HepG2 (cell line): ENCODE measurements around the gene TRPT1. TPM values are rescaled to one million over a fixed set of nuclear protein-coding genes. Genes with fewer than 3 reads are reported as not detected.

Source experiments
- ATM ChIP-seq: fragments of 450-650 bp; IDR thresholded peaks from 2 replicates; pipeline ENCODE4 v1.7.1; 2017; ENCODE audit warnings: mild to moderate bottlenecking, borderline replicate concordance
- NFYB ChIP-seq: sonication (generic); formaldehyde crosslinking; IDR thresholded peaks from 2 replicates; pipeline ENCODE4 v1.4.0; 2020; ENCODE audit warnings: missing genetic modification reagents
- RFX3 ChIP-seq: IDR thresholded peaks from 2 replicates; pipeline ENCODE4 v1.6.1; 2016; ENCODE audit warnings: missing biosample characterization, missing genetic modification reagents
- TARDBP ChIP-seq: sonication (generic); formaldehyde crosslinking; IDR thresholded peaks from 2 replicates; pipeline ENCODE4 v1.8.0; 2022; ENCODE audit warnings: mild to moderate bottlenecking, missing genetic modification reagents
- polyA plus RNA-seq, 8 experiments: library from polyadenylated mRNA; depleted of rRNA in 3 of 8; stranded (reverse) in 7 of 8; unstranded in 1 of 8; fragments of >200 nt; fragmentation: Illumina TruSeq in 4 of 8; extraction: Trizol in 4 of 8; gene quantifications; 2 replicates each; pipeline versions ENCODE4 v1.2.1 to v1.2.3, GENCODE V29; 2011 to 2016; ENCODE audit warnings: low read depth in 4 of 8, missing spikeins in 1 of 8, mixed read lengths in 1 of 8; ENCODE audit not compliant: insufficient read depth in 1 of 8
- total RNA-seq, 5 experiments: library from RNA; depleted of rRNA; stranded (reverse); fragments of >200 nt; fragmentation: Illumina TruSeq; extraction: Trizol; gene quantifications; 2 replicates each; pipeline ENCODE4 v1.2.3, GENCODE V29; 2016; ENCODE audit warnings: low read depth in 1 of 5
- TF ChIP-seq, protein P1 (sequence below): sonication (generic); formaldehyde crosslinking; IDR thresholded peaks from 2 replicates; pipeline ENCODE4 v1.4.0; 2020; ENCODE audit warnings: missing genetic modification reagents
- TF ChIP-seq, protein P2 (sequence below): IDR thresholded peaks from 2 replicates; pipeline ENCODE4 v1.6.1; 2018; ENCODE audit warnings: missing genetic modification reagents, mild to moderate bottlenecking, missing compliant biosample characterization
- TF ChIP-seq, protein P3 (sequence below): IDR thresholded peaks from 2 replicates; pipeline ENCODE4 v1.6.1; 2016; ENCODE audit warnings: low read depth, missing genetic modification reagents, missing compliant biosample characterization
- TF ChIP-seq, protein P4 (sequence below): sonication (generic); formaldehyde crosslinking; IDR thresholded peaks from 2 replicates; pipeline ENCODE4 v1.4.0; 2020; ENCODE audit warnings: missing genetic modification reagents
- TF ChIP-seq, protein P5 (sequence below): sonication (generic); formaldehyde crosslinking; IDR thresholded peaks from 2 replicates; pipeline ENCODE4 v1.5.0; 2020; ENCODE audit warnings: missing genetic modification reagents
- TF ChIP-seq, protein P6 (sequence below): sonication (generic); formaldehyde crosslinking; IDR thresholded peaks from 2 replicates; pipeline ENCODE4 v1.4.0; 2020; ENCODE audit warnings: low read depth, missing genetic modification reagents
- TF ChIP-seq, protein P7 (sequence below): IDR thresholded peaks from 2 replicates; pipeline ENCODE4 v1.6.1; 2012; ENCODE audit warnings: inconsistent platforms

Gene TRPT1
- total and polyA plus RNA-seq, 2 of the 13 experiments (the other 11 are each of a cell fraction or from before 2014, with no cell fraction given): 24.8 to 40.7 TPM

DNA sequence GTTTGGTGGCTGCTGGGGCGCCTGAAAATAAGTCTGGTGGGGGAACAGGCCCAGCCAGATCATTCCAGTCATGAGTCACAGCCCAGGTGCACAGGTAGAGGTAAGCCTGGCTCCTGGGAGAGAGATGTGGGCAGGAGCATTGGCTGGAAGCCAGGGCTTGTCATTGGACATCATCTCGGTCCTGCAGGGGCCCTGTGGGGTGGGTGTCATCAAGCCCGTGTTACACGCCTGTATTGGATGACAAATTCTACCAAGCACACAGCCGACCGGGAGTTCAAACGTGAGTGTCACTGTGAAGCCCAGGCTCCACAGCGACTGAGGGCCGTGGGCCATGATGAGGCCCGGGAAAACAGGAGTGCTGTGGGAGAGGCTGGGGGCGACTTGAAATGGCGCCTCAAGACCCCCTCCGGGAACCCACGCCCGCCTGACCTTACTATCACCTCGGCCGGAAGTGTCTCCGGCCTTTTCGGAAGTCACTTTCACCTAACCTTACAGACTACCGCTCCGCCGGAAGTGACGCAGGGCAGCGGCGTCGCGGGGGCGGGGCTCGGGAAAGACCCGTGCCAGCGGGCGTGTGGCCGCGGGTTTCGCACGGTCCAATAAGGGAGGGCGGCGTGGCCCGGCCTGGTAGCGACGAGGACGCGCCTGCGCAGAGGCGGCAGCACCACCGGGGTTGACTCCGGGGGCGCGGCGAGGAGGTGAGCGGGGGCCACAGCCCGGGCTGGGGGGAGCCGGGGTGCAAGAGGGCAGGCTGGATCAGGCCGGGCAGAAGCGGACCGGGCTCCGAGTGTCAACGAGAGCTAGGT lies 14.7 kb upstream of the TRPT1 start, which contains the start of gene FKBP2 (continued):
- TF ChIP-seq, protein P1, sequence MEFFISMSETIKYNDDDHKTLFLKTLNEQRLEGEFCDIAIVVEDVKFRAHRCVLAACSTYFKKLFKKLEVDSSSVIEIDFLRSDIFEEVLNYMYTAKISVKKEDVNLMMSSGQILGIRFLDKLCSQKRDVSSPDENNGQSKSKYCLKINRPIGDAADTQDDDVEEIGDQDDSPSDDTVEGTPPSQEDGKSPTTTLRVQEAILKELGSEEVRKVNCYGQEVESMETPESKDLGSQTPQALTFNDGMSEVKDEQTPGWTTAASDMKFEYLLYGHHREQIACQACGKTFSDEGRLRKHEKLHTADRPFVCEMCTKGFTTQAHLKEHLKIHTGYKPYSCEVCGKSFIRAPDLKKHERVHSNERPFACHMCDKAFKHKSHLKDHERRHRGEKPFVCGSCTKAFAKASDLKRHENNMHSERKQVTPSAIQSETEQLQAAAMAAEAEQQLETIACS (CRISPR knock-in tag): 0 out of 2 replicates have a peak, but pooled peaks have one; percentile 16
- TF ChIP-seq, protein P2, sequence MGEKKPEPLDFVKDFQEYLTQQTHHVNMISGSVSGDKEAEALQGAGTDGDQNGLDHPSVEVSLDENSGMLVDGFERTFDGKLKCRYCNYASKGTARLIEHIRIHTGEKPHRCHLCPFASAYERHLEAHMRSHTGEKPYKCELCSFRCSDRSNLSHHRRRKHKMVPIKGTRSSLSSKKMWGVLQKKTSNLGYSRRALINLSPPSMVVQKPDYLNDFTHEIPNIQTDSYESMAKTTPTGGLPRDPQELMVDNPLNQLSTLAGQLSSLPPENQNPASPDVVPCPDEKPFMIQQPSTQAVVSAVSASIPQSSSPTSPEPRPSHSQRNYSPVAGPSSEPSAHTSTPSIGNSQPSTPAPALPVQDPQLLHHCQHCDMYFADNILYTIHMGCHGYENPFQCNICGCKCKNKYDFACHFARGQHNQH (CRISPR knock-in tag): no peak
- TF ChIP-seq RFX3 (CRISPR knock-in tag): peak; percentile 20; the same call in 1 of the 2 replicates
- TF ChIP-seq TARDBP (CRISPR knock-in tag): peak; percentile 71
- TF ChIP-seq ATM: no peak
- TF ChIP-seq NFYB (CRISPR knock-in tag): peak; percentile 83
- TF ChIP-seq, protein P3, sequence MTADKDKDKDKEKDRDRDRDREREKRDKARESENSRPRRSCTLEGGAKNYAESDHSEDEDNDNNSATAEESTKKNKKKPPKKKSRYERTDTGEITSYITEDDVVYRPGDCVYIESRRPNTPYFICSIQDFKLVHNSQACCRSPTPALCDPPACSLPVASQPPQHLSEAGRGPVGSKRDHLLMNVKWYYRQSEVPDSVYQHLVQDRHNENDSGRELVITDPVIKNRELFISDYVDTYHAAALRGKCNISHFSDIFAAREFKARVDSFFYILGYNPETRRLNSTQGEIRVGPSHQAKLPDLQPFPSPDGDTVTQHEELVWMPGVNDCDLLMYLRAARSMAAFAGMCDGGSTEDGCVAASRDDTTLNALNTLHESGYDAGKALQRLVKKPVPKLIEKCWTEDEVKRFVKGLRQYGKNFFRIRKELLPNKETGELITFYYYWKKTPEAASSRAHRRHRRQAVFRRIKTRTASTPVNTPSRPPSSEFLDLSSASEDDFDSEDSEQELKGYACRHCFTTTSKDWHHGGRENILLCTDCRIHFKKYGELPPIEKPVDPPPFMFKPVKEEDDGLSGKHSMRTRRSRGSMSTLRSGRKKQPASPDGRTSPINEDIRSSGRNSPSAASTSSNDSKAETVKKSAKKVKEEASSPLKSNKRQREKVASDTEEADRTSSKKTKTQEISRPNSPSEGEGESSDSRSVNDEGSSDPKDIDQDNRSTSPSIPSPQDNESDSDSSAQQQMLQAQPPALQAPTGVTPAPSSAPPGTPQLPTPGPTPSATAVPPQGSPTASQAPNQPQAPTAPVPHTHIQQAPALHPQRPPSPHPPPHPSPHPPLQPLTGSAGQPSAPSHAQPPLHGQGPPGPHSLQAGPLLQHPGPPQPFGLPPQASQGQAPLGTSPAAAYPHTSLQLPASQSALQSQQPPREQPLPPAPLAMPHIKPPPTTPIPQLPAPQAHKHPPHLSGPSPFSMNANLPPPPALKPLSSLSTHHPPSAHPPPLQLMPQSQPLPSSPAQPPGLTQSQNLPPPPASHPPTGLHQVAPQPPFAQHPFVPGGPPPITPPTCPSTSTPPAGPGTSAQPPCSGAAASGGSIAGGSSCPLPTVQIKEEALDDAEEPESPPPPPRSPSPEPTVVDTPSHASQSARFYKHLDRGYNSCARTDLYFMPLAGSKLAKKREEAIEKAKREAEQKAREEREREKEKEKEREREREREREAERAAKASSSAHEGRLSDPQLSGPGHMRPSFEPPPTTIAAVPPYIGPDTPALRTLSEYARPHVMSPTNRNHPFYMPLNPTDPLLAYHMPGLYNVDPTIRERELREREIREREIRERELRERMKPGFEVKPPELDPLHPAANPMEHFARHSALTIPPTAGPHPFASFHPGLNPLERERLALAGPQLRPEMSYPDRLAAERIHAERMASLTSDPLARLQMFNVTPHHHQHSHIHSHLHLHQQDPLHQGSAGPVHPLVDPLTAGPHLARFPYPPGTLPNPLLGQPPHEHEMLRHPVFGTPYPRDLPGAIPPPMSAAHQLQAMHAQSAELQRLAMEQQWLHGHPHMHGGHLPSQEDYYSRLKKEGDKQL: 0 out of 2 replicates have a peak, but pooled peaks have one; percentile 17
- TF ChIP-seq, protein P4, sequence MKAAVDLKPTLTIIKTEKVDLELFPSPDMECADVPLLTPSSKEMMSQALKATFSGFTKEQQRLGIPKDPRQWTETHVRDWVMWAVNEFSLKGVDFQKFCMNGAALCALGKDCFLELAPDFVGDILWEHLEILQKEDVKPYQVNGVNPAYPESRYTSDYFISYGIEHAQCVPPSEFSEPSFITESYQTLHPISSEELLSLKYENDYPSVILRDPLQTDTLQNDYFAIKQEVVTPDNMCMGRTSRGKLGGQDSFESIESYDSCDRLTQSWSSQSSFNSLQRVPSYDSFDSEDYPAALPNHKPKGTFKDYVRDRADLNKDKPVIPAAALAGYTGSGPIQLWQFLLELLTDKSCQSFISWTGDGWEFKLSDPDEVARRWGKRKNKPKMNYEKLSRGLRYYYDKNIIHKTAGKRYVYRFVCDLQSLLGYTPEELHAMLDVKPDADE: 0 out of 2 replicates have a peak, but pooled peaks have one; percentile 57
- TF ChIP-seq, protein P5, sequence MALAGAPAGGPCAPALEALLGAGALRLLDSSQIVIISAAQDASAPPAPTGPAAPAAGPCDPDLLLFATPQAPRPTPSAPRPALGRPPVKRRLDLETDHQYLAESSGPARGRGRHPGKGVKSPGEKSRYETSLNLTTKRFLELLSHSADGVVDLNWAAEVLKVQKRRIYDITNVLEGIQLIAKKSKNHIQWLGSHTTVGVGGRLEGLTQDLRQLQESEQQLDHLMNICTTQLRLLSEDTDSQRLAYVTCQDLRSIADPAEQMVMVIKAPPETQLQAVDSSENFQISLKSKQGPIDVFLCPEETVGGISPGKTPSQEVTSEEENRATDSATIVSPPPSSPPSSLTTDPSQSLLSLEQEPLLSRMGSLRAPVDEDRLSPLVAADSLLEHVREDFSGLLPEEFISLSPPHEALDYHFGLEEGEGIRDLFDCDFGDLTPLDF (CRISPR knock-in tag): peak; percentile 59; the same call in 1 of the 2 replicates
- TF ChIP-seq, protein P6, sequence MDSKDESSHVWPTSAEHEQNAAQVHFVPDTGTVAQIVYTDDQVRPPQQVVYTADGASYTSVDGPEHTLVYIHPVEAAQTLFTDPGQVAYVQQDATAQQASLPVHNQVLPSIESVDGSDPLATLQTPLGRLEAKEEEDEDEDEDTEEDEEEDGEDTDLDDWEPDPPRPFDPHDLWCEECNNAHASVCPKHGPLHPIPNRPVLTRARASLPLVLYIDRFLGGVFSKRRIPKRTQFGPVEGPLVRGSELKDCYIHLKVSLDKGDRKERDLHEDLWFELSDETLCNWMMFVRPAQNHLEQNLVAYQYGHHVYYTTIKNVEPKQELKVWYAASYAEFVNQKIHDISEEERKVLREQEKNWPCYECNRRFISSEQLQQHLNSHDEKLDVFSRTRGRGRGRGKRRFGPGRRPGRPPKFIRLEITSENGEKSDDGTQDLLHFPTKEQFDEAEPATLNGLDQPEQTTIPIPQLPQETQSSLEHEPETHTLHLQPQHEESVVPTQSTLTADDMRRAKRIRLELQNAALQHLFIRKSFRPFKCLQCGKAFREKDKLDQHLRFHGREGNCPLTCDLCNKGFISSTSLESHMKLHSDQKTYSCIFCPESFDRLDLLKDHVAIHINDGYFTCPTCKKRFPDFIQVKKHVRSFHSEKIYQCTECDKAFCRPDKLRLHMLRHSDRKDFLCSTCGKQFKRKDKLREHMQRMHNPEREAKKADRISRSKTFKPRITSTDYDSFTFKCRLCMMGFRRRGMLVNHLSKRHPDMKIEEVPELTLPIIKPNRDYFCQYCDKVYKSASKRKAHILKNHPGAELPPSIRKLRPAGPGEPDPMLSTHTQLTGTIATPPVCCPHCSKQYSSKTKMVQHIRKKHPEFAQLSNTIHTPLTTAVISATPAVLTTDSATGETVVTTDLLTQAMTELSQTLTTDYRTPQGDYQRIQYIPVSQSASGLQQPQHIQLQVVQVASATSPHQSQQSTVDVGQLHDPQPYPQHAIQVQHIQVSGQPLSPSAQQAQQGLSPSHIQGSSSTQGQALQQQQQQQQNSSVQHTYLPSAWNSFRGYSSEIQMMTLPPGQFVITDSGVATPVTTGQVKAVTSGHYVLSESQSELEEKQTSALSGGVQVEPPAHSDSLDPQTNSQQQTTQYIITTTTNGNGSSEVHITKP (CRISPR knock-in tag): no peak
- TF ChIP-seq, protein P7, sequence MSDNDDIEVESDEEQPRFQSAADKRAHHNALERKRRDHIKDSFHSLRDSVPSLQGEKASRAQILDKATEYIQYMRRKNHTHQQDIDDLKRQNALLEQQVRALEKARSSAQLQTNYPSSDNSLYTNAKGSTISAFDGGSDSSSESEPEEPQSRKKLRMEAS: peak; percentile 53
